Cardiac atrium fibroblast (primary cell): ENCODE data around the gene H2BW2. TPM values are rescaled to one million over a fixed set of nuclear protein-coding genes. Genes with fewer than 3 reads are reported as not detected.

Experiments
- total RNA-seq: library from RNA; depleted of rRNA; stranded (reverse); fragments of >200 nt; gene quantifications from 2 replicates; pipeline ENCODE4 v1.2.3, GENCODE V29; 2015

The H2BW2 gene
- not detected in 2 replicates for total RNA-seq

GRCh38 chrX:104039689-104040505, at the start of gene H2BW2:
H2BW2 (plus strand) TSS chrX:104039956; CDS start chrX:104039995, 39 bp downstream.

GRCh38 chrX:104013606-104014005, 26.1 kb upstream of the H2BW2 start, which contains the start of gene H2BW1:
H2BW1 (minus strand) TSS chrX:104013708; CDS start chrX:104013576, 132 bp downstream.

GRCh38 chrX:104075778-104076445, 36.2 kb downstream of the H2BW2 start, which contains the start of gene TMSB15C:
TMSB15C (minus strand) TSS chrX:104076236.

Other genes with a start within 250 kb of the H2BW2 start
- 0.36 and 2.4 TPM in 2 replicates for gene RAB9B, start 207.7 kb upstream of the H2BW2 start, total RNA-seq
- gene TMSB15B, start 77.3 kb upstream of the H2BW2 start, total RNA-seq = 5.3 and 12.6 TPM in 2 replicates
- not detected in 2 replicates for gene H2BW1, start 26.2 kb upstream of the H2BW2 start, total RNA-seq
- 0.49 and 1.4 TPM in 2 replicates for gene TMSB15C, start 36.3 kb downstream of the H2BW2 start, total RNA-seq
- 0.18 TPM in 1 of 2 replicates, not detected in the other for gene ZCCHC18, start 72.6 kb downstream of the H2BW2 start, total RNA-seq
- gene SLC25A53, start 117.1 kb downstream of the H2BW2 start, total RNA-seq = 4.3 and 4.5 TPM in 2 replicates
- gene FAM199X, start 126.5 kb downstream of the H2BW2 start, total RNA-seq = 11.2 and 11.8 TPM in 2 replicates
- not detected in 2 replicates for gene ESX1, start 215.0 kb downstream of the H2BW2 start, total RNA-seq